ENCODE data around the gene CCR5AS.

Gene CCR5AS

GRCh38 chr3:46383951-46384330 lies 22.9 kb downstream of the CCR5AS start:
- H3K27ac ChIP-seq: no peak overlapping the region

GRCh38 chr3:46383211-46383950 lies 23.5 kb downstream of the CCR5AS start:
- no peak for DNase-seq (ENCODE audit: low read depth in 1 of 2, low spot score in 1 of 2)

More at GRCh38 chr3:46383951-46384330, 22.9 kb downstream of the CCR5AS start:
- Histone ChIP-seq H3K4me3 (no peak overlapping the region), H3K27me3 (no peaks in the 10 kb centered on the region), H3K4me1 (ENCODE audit: low read depth) (no peaks in the 10 kb centered on the region), H3K9me3 (ENCODE audit: low read depth) (no peaks in the 10 kb centered on the region), H3K36me3 (no peaks in the 10 kb centered on the region)
- no peak for TF ChIP-seq CTCF (IDR thresholded peaks at IDR 0.05; ENCODE audit: low read depth, low read length)
- no peak for DNase-seq (ENCODE audit: low read depth in 1 of 2, low spot score in 1 of 2)

GRCh38 chr3:46381625-46382024 lies 25.2 kb downstream of the CCR5AS start:
- Histone ChIP-seq H3K27ac (no peak overlapping the region), H3K4me3 (no peak overlapping the region), H3K4me1 (ENCODE audit: low read depth) (no peaks in the 10 kb centered on the region), H3K27me3 (no peaks in the 10 kb centered on the region), H3K9me3 (ENCODE audit: low read depth) (no peaks in the 10 kb centered on the region), H3K36me3 (no peaks in the 10 kb centered on the region)
- no peak for DNase-seq (ENCODE audit: low read depth in 1 of 2, low spot score in 1 of 2)
- no peak for TF ChIP-seq CTCF (IDR thresholded peaks at IDR 0.05; ENCODE audit: low read depth, low read length)

More at GRCh38 chr3:46383211-46383950, 23.5 kb downstream of the CCR5AS start:
- Histone ChIP-seq H3K4me3 (no peak overlapping the region), H3K4me1 (ENCODE audit: low read depth) (no peaks in the 10 kb centered on the region), H3K27ac (no peak overlapping the region), H3K36me3 (no peaks in the 10 kb centered on the region), H3K27me3 (no peaks in the 10 kb centered on the region), H3K9me3 (ENCODE audit: low read depth) (no peaks in the 10 kb centered on the region)
- TF ChIP-seq CTCF (IDR thresholded peaks at IDR 0.05; ENCODE audit: low read depth, low read length): no peak

- DNase-seq (ENCODE audit: low read depth in 1 of 2, low spot score in 1 of 2): no peak
These were observed 26.2 kb downstream of the CCR5AS start for GRCh38 chr3:46380471-46381221.

GRCh38 chr3:46378426-46378942 lies 28.4 kb downstream of the CCR5AS start:
- H3K36me3 ChIP-seq: no peaks in the 10 kb centered on the region
- no peak overlapping the region for H3K4me3 ChIP-seq
- no peaks in the 10 kb centered on the region for H3K9me3 ChIP-seq (ENCODE audit: low read depth)
- peak; percentile 67 to 73 for DNase-seq (ENCODE audit: low read depth in 1 of 2, low spot score in 1 of 2)
- H3K27ac ChIP-seq: no peak overlapping the region
- peak; percentile 81 for TF ChIP-seq CTCF (IDR thresholded peaks at IDR 0.05; ENCODE audit: low read depth, low read length)
- no peaks in the 10 kb centered on the region for H3K4me1 ChIP-seq (ENCODE audit: low read depth)
- peaks cover 8% of the 10 kb centered on the region for H3K27me3 ChIP-seq

More at GRCh38 chr3:46380471-46381221, 26.2 kb downstream of the CCR5AS start:
- H3K36me3 ChIP-seq: no peaks in the 10 kb centered on the region
- no peaks in the 10 kb centered on the region for H3K9me3 ChIP-seq (ENCODE audit: low read depth)
- H3K4me1 ChIP-seq (ENCODE audit: low read depth): no peaks in the 10 kb centered on the region
- TF ChIP-seq CTCF (IDR thresholded peaks at IDR 0.05; ENCODE audit: low read depth, low read length): no peak
- no peak overlapping the region for H3K27ac ChIP-seq
- no peak overlapping the region for H3K4me3 ChIP-seq
- no peaks in the 10 kb centered on the region for H3K27me3 ChIP-seq
